Ishikawa (cell line): Measurements from ENCODE around the gene LRP5.

Experiments used
- EGR1 ChIP-seq: IDR thresholded peaks from 2 replicates; pipeline ENCODE4 v1.6.1; 2012
- YY1 ChIP-seq: IDR thresholded peaks from 2 replicates; pipeline ENCODE4 v1.6.1; 2012; ENCODE audit warnings: low read depth

GRCh38 chr11:68418648-68419047 is 106.3 kb downstream of the LRP5 start:
- TF ChIP-seq EGR1 = no peak
- TF ChIP-seq YY1 = no peak
